WERI-Rb-1 (cell line): ENCODE data around the gene EGF.

Experiments
- DNase-seq: peaks from one replicate; pipeline ENCODE4 v3.0.0-alpha.2; 2020
- H3K27ac ChIP-seq: fragments of 250-450 bp; sonication (Bioruptor Pico); 2 replicates; pipeline ENCODE4 v1.5.1; 2020; ENCODE audit warnings: mild to moderate bottlenecking, moderate library complexity
- H3K27me3 ChIP-seq: fragments of 250-450 bp; sonication (Bioruptor Pico); 2 replicates; pipeline ENCODE4 v1.5.1; 2021; ENCODE audit warnings: mild to moderate bottlenecking, low read depth, moderate library complexity; ENCODE audit not compliant: insufficient read depth, severe bottlenecking
- H3K36me3 ChIP-seq: fragments of 250-450 bp; sonication (Bioruptor Pico); 2 replicates; pipeline ENCODE4 v1.5.1; 2020; ENCODE audit warnings: mild to moderate bottlenecking, moderate library complexity
- H3K4me3 ChIP-seq: 2 replicates; pipeline ENCODE4 v1.5.1; 2011; ENCODE audit warnings: low read depth, mild to moderate bottlenecking, control low read depth, low read length
- H3K9me3 ChIP-seq: fragments of 250-450 bp; sonication (Bioruptor Pico); 2 replicates; pipeline ENCODE4 v1.5.1; 2021; ENCODE audit warnings: mild to moderate bottlenecking, moderate library complexity; ENCODE audit not compliant: severe bottlenecking
- TF ChIP-seq, protein P1 (sequence below): IDR thresholded peaks from 2 replicates; pipeline ENCODE4 v1.5.1; 2011; ENCODE audit warnings: low read depth, mild to moderate bottlenecking, control low read depth, inconsistent platforms, low read length

Gene EGF

DNA sequence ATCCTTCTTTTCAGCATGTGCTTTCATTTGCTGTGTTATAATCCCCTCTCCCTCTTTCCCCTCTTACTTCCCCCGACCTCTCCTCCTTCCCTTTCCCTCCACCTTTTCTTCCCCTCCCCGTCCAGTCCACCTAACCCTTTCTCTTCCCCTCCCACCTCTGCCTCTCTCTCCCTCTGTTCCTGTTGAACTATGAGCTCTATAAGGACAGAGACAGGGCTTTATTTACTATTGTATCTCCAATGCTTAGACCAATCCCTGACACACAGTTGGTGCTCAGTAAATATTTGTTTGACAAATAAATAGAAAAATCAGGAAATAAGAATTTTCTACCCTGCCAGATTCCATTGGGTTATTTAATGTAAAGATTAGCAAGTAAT lies 60.8 kb downstream of the EGF start:
- Histone ChIP-seq H3K9me3 (no peaks in the 10 kb centered on the region), H3K27me3 (no peaks in the 10 kb centered on the region), H3K36me3 (no peaks in the 10 kb centered on the region), H3K4me3 (no peak overlapping the region), H3K27ac (peak overlapping the region; percentile 4; the same call in 1 of the 2 replicates)
- peak; percentile 32 for DNase-seq
- TF ChIP-seq, protein P1, sequence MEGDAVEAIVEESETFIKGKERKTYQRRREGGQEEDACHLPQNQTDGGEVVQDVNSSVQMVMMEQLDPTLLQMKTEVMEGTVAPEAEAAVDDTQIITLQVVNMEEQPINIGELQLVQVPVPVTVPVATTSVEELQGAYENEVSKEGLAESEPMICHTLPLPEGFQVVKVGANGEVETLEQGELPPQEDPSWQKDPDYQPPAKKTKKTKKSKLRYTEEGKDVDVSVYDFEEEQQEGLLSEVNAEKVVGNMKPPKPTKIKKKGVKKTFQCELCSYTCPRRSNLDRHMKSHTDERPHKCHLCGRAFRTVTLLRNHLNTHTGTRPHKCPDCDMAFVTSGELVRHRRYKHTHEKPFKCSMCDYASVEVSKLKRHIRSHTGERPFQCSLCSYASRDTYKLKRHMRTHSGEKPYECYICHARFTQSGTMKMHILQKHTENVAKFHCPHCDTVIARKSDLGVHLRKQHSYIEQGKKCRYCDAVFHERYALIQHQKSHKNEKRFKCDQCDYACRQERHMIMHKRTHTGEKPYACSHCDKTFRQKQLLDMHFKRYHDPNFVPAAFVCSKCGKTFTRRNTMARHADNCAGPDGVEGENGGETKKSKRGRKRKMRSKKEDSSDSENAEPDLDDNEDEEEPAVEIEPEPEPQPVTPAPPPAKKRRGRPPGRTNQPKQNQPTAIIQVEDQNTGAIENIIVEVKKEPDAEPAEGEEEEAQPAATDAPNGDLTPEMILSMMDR, result no peak

DNA sequence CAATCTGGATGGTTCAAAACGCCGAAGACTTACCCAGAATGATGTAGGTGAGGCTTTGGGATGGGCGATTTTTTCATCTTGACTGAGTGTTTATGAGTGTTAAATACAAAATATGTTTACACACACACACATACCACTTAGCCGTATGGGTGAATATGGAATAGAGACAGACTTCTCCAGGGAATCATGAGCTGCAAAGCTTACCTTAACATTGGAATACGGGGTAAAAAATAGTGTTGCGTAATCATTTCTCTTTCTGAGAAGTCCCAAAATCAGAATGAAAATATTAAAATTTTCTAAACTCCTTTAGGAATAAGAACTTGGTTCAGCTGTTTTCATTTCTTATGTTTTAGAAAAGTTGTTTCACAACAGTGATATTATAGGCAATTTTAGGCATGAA lies 63.5 kb downstream of the EGF start:
- Histone ChIP-seq H3K27me3 (no peaks in the 10 kb centered on the region), H3K9me3 (no peaks in the 10 kb centered on the region), H3K27ac (no peak overlapping the region), H3K36me3 (no peaks in the 10 kb centered on the region), H3K4me3 (no peak overlapping the region)
- TF ChIP-seq, protein P1, result no peak
- DNase-seq, result no peak

DNA sequence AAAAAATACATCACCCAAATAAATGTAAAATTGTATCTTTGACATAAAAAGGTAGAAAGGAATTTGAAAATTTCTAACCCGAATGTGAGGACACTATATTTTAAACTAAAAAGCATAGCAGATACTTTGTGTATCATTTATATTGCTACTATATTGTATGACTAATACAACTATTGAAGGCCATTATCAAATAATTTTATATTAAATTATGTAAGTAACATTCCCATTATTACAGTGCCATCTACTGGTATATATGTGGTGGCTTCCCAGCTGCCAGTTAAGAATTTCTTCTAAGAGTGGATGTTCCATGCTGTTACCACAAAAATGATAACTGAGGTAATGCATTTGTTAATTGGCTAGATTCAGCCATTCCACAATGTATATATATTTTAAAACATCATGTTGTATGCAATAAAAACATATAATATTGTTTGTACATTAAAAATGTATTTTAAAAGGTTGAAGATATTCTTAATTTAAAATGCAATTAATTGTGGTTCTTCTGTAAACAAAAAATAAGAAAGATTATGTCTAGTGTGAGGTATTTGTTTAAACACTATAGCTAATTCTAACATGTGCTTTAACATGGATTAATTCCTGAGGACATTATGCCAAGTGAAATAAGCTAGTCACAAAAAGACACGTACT lies 65.3 kb downstream of the EGF start:
- no peaks in the 10 kb centered on the region for H3K36me3 ChIP-seq
- no peak overlapping the region for H3K4me3 ChIP-seq
- H3K9me3 ChIP-seq, result no peaks in the 10 kb centered on the region
- H3K27ac ChIP-seq, result no peak overlapping the region
- TF ChIP-seq, protein P1, result peak; percentile 24; the same call in 1 of the 2 replicates
- no peaks in the 10 kb centered on the region for H3K27me3 ChIP-seq
- DNase-seq, result no peak

DNA sequence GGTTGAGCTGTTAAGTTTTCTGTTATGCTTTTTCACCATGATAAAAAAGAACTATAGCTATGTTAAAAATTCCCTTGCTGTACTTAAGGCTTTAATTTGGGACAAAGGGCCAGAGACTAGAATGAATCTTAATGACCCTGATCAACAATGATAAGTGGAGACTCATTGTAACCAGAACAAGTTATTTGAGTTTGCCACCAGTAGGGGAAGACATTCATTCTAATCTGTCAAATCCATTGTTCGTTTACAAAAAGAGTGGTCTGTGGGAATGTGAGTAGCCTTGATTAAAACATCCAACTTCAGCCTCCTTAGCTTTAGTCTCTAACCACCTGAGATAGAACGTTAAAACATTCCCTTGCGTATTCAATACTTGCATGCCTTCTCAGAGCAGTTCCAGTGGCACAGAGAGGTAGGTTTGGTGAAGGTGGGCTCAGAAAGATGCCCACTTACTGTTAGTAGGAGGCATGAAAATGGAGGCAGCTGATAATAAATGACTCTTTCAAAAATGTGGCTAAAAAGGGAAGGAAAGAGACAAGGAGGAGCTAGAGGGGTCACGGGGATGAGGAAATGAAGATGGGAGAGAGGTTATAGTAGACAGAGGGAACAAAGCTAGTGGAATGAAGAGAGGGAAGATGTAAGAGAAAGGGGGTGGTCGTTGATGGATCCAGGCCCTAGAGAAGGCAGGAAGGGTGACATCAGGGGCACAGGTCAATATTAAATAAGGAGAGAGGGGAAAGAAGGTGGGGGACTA lies 66.2 kb downstream of the EGF start:
- no peak overlapping the region for H3K27ac ChIP-seq
- TF ChIP-seq, protein P1, result peak; percentile 43; the same call in 1 of the 2 replicates
- H3K27me3 ChIP-seq, result no peaks in the 10 kb centered on the region
- H3K9me3 ChIP-seq, result no peaks in the 10 kb centered on the region
- no peaks in the 10 kb centered on the region for H3K36me3 ChIP-seq
- no peak overlapping the region for H3K4me3 ChIP-seq
- no peak for DNase-seq

DNA sequence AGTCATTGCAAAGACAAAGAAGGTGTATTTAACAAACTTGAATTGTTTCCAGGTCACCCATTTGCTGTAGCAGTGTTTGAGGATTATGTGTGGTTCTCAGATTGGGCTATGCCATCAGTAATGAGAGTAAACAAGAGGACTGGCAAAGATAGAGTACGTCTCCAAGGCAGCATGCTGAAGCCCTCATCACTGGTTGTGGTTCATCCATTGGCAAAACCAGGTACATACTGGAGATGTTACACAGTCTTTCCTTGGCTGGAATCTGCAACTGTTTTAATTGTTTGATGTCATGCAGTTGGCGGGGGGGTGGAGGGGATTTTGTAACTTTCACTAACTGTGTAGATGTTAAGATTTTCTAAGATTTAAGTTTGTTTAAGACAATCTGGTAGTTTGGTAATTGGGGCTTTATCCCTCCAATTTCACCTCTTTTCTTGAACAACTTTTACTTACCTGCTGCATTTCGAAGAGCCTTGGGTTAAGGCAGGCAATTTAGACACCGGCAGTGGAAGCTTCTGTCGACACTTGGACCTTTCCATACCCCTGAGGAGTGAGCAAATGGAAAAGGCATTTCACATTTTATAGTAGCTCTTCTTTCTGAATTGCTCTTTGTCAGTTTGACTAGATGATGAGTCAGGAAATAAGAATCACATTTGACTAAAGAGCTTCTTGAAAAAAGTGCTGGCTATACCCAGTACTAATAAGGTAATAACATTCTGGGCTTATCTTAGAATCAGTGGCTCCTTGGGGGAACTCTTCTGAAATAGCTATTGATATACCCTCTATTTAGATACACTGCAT lies 67.4 kb downstream of the EGF start:
- Histone ChIP-seq H3K4me3 (no peak overlapping the region), H3K27me3 (no peaks in the 10 kb centered on the region), H3K27ac (no peak overlapping the region), H3K36me3 (no peaks in the 10 kb centered on the region), H3K9me3 (no peaks in the 10 kb centered on the region)
- no peak for DNase-seq
- TF ChIP-seq, protein P1, result no peak
